NCI-H2227 (cell line): ENCODE results near the gene PVALB.
A peak's percentile ranks its signal among the peaks of the same experiment; 100 is the strongest.

ENCODE experiments used
- DNase-seq: peaks from one replicate; lab custom pipeline; 2025; ENCODE audit not compliant: unreplicated experiment; lab: John Stamatoyannopoulos, UW

PVALB gene

GRCh38 chr22:36816636-36817524 lies at the start of gene PVALB:
PVALB (minus strand) TSS chr22:36817035; CDS start chr22:36817005, 30 bp downstream.
- DNase-seq: peak; percentile 59

- no peak for DNase-seq
Observed at GRCh38 chr22:36865346-36865745, 48.5 kb upstream of the PVALB start.

GRCh38 chr22:36864454-36865215 lies 47.8 kb upstream of the PVALB start:
- DNase-seq: no peak

GRCh38 chr22:36863979-36864378 lies 47.1 kb upstream of the PVALB start:
- no peak for DNase-seq

DNA sequence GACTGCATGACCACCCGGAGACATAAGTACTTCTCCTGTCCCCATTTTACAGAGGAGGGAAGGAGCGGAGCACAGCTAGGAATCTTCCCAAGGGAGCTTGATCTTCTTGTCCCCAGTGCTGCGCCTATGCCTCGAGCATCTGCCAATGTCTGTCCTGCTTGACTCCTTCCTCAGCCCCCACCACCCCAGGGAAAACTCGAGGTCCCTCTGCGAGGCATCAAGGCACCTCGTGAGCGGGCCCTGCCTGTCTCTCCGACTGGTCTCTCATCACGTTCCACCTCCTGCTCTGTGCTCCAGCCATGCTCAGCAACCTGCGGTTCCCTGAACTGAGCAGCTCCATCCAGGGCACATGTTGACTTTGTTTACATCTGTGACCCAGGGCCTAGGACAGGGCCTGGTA lies 46.4 kb upstream of the PVALB start:
- no peak for DNase-seq

DNA sequence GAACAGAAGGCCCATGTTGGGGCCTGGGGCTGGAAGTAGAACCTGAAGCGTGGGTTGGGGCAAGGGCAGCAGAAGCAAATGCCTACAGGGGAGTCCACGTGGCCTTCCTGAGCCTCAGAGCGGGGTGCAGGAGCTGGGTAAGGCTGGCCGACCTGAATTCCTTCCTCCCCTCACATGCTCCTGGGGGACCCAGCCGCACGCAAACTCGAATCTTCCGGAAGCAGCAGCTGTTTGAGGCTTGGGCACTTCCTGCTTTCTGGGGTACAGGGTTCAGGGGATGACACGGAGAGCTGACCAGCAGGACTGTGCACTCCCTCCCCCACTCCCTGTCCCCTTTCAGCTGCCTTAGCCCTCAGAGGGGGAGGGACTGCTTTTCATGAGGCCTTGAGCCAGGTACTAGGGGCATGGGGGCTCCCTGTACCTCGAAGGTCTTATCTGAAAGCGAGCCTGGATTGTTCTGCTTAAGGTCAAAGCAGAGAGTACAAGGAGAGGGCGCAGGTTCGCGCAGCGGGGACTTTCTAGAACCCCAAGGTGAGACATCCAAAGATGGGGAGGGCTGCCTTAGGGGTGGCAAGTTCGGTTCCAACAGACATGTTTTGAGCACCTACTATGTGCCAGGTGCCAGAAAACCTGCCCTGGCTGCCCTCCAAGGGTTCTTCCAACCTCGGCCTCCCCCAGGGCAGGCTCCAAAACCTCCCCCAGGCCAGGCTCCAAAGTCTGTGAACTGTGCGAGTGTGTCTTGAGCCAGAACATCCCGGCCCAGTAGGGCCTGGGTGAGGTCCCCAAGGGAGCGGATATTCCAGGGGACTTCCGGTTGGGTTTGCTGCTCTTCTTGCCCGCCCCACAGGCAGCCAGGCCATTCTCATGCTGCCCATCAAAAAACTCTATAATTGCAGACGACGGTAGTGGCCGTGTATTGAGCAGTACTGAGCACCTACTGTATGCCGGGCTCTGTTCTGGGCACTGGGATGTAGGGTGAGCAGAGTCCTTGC lies 45.7 kb upstream of the PVALB start:
- DNase-seq: no peak

- DNase-seq: no peak
Observed at GRCh38 chr22:36860821-36861659, 44.2 kb upstream of the PVALB start, which contains the start of gene NCF4. NCF4 (plus strand) TSS chr22:36861006; CDS start chr22:36861172, 166 bp downstream.

- no peak for DNase-seq
Observed at GRCh38 chr22:36860438-36860820, 43.6 kb upstream of the PVALB start.

- no peak for DNase-seq
Observed at GRCh38 chr22:36860017-36860416, 43.2 kb upstream of the PVALB start.

- no peak for DNase-seq
Observed at GRCh38 chr22:36858966-36859365, 42.1 kb upstream of the PVALB start.

DNA sequence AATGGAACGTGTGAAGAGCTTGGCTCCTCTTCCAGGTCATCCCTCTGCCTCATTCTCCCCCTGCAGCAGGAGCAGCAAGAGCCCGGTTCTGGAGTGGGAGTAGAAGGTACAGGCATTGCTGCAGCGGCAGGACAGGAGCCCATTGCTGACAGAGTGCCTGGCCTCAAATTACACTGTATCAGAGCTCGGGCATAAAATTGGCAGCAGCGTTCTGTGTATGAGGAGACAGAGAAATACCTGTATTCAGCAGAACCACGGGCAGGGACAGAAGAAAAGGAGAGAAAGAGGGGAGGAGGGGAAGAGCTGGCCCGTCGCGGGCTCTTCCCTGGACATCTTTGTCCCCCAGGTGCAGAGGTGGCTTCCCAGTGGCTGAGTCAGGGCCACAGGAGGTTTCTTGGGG lies 41.3 kb upstream of the PVALB start:
- DNase-seq: no peak

- DNase-seq: no peak
Observed at GRCh38 chr22:36856792-36857135, 39.9 kb upstream of the PVALB start.

DNA sequence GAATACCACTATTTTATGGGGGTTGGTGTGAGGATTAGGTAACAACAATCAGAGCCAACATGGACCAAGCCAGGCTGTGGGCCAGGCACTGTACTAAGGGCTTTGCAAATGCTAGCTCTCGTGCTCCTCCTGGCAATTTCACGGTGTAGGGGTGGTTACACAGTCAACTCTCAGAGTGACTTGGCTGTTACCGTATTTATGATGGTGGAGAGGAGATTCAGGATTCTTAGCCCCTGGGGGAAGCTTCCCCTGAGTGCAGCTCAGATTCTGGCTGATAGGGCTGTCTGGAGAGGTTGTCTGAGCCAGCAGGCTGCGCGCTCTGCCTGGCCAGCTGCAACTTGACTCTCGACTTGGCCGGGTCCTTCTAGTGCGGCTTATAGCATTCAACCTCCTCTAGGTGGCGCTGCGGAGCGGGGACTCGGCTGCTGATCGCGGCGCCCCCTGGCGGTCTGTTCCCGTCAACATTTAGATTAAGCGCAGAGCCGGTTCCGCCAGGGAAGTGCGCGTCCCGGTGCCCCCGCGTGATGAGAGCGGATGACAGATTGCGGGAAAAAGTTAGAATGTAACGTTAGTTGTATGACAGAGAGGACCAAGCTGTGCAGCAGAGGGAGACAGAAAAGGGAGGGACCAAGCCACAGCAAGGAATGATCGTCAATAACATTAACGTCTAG lies 39.4 kb upstream of the PVALB start:
- DNase-seq: peak; percentile 86

GRCh38 chr22:36855478-36855877 lies 38.6 kb upstream of the PVALB start:
- DNase-seq: no peak

- DNase-seq: peak; percentile 65
Observed at GRCh38 chr22:36853407-36854099, 36.7 kb upstream of the PVALB start.

DNA sequence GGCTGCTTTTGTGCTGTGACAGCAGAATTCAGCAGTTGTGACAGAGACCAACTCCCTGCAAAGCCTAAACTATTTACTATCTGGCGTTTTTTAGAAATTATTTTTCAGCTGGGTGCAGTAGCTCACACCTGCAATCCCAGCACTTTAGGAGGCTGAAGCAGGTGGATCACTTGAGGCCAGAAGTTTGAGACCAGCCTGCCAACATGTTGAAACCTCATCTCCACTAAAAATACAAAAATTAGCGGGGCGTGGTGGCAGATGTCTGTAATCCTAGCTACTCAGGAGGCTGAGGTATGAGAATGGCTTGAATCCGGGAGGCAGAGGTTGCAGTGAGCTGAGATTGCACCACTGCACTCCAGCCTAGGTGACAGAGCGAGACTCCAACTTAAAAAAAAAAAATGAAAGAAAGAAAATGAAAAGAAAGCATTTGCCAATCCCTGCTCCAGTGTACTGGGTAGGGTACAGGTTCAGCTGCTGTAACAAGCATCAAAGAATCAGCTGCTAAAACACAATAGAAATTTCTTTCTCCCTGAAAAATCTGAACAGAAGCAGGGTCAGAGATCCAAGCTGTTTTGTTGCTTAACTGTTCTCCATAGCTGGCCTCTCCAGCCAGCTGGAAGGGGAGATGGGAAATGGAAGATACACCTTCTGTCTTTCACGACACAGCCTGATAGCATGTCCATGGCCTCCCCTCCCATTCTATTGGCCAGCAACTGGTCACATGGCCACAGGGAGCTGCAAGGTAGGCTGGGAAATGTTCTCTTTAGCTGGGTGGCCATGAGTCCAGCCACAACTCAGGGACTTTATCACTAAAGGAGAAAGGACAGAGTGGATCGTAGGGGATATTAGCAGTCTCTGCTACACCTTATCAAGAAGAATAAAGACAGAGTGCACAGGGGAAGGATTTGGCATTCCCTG lies 35.5 kb upstream of the PVALB start:
- DNase-seq: no peak

GRCh38 chr22:36850682-36851081 lies 33.8 kb upstream of the PVALB start:
- no peak for DNase-seq

DNA sequence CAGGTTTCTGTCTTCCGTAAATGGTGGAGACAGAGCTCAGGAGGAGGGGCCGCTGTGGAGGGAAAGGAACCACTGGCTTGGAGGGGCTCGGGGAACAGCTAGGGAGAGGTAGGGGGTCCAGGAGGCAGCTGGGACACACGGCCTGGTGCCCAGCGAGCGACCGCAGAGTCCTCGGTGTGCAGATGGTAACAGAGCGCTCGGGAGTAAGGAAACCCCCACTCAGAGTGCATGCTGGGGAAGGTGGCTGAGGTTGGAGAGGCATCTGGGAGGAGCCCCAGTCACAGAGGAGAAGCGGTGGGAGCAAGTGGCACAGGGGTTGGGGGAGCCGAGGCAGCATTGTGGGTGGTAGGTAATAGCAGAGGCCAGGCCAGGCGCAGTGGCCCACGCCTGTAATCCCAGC lies 33.2 kb upstream of the PVALB start:
- DNase-seq: no peak
